ENCODE results near the gene ZDHHC14.

ZDHHC14 gene

DNA sequence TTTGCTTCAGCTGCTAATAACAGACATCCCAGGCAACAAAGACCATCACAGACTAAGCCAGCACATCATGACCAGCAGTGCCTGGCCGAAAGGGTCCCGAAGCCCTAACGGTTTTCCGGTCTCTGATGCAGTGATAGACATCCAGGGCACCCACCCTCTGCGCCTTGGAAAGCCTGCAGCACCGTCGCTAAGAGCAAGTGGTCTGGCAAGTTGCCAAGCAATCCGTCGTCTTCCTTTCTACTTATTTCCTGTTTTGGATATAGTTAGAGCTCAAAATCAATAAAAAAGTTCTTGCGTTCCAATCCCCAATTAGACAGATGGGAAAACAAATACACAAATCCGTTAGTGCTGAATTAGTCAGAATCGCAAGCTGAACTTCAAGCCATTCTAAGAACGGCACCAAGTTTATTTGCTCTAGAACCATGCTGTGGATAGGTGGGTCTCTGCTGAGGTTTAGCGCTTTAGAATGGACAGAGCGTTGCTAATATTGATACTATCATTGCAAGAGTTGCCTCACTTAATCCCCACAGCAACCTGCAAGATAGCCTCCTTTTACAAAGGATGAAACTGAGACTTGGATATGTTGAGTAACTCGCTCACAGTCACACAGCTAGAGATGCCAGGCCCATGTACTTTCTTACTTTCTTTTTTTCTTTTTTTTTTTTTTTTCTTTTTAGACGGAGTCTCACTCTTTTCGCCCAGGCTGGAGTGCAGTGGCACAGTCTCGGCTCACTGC is 278.7 kb downstream of the ZDHHC14 start:
- DNase-seq (ENCODE audit: low read depth, low spot score) = no peak
- in situ Hi-C loops (cut with HindIII; ENCODE audit: low sequenced_read_pairs) = no loop called here
- H3K4me3 ChIP-seq (ENCODE audit: low read depth, low read length) = no peak overlapping the region
- TF ChIP-seq, protein P1, sequence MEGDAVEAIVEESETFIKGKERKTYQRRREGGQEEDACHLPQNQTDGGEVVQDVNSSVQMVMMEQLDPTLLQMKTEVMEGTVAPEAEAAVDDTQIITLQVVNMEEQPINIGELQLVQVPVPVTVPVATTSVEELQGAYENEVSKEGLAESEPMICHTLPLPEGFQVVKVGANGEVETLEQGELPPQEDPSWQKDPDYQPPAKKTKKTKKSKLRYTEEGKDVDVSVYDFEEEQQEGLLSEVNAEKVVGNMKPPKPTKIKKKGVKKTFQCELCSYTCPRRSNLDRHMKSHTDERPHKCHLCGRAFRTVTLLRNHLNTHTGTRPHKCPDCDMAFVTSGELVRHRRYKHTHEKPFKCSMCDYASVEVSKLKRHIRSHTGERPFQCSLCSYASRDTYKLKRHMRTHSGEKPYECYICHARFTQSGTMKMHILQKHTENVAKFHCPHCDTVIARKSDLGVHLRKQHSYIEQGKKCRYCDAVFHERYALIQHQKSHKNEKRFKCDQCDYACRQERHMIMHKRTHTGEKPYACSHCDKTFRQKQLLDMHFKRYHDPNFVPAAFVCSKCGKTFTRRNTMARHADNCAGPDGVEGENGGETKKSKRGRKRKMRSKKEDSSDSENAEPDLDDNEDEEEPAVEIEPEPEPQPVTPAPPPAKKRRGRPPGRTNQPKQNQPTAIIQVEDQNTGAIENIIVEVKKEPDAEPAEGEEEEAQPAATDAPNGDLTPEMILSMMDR (IDR thresholded peaks at IDR 0.05; ENCODE audit: low read depth, low read length) = no peak

DNA sequence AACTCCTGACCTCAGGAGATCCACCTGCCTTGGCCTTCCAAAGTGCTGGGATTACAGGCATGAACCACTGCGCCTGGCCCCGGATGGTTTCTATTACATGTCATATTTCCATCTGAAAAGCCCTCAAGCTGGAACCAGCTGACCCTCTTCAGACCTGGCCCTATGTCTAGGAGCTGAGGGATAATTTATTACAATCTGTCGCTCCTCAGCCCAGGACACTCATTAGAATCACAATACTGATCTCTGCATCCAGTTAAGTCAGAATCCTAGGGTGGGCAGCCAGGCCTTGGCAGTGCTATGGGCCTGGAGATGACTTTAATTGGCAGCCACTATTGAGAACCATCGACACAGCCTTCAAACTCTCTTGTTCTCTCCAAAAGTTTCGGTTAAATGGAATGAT is 279.4 kb downstream of the ZDHHC14 start:
- in situ Hi-C loops (cut with HindIII; ENCODE audit: low sequenced_read_pairs) = no loop called here
- H3K4me3 ChIP-seq (ENCODE audit: low read depth, low read length) = no peak overlapping the region
- TF ChIP-seq, protein P1 (IDR thresholded peaks at IDR 0.05; ENCODE audit: low read depth, low read length) = no peak
- DNase-seq (ENCODE audit: low read depth, low spot score) = no peak

DNA sequence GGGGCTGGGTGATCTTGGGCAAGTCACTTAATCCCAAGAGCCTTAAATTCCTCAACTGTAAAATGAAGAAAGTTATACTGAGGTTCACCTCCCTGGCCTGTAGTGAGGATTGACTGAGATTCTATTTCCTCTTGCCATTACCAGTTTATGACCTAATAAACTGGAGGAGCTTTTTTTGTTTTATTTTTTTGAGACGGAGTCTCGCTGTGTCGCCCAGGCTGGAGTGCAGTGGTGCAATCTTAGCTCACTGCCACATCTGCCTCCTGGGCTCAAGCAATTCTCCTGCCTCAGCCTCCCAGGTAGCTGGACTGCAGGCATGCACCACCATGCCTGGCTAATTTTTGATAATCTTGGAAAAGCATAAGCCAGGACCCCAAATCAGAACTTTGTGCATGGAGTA is 280.7 kb downstream of the ZDHHC14 start:
- H3K4me3 ChIP-seq (ENCODE audit: low read depth, low read length) = no peak overlapping the region
- in situ Hi-C loops (cut with HindIII; ENCODE audit: low sequenced_read_pairs) = no loop called here
- TF ChIP-seq, protein P1 (IDR thresholded peaks at IDR 0.05; ENCODE audit: low read depth, low read length) = no peak
- no peak for DNase-seq (ENCODE audit: low read depth, low spot score)

DNA sequence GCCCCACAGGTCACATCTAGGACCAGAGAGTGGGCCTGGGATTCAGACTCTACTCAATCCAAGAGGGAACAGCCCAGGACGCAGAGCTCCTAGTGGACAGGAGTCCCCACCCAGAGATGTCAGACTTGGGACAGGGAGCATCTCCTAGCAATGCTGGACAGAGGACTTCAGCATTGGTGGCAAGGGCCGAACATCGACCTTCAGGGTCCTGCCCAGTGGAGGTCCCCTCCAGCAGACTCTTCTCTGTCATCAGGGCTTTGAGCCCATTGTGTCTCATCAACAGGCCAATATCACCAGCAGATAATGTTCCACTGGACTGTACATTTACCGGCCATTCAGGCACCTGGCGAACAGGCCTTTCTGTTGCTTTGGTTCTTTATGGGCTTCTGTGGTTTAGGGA is 282.3 kb downstream of the ZDHHC14 start:
- no peak overlapping the region for H3K4me3 ChIP-seq (ENCODE audit: low read depth, low read length)
- in situ Hi-C loops (cut with HindIII; ENCODE audit: low sequenced_read_pairs) = no loop called here
- TF ChIP-seq, protein P1 (IDR thresholded peaks at IDR 0.05; ENCODE audit: low read depth, low read length) = no peak
- DNase-seq (ENCODE audit: low read depth, low spot score) = no peak

DNA sequence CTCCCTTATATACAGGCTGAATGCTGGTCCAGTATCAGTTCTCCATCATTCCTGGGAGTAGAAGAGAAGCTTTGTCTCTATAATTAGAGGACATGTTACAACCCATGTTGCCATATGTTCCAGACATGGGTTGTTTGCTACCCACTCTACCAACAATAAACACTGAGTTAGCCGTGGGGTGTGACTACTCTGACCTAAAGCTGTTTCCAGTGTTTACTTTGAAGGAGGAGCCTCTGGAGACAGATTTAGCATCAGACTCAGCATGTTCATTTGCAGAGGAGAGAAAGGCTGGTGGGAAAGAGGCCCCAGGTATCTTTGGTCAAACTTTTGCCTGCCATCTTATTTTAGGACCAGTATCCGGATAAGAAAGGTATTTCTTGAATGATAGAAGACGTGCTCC is 284.2 kb downstream of the ZDHHC14 start:
- DNase-seq (ENCODE audit: low read depth, low spot score) = no peak
- no peak overlapping the region for H3K4me3 ChIP-seq (ENCODE audit: low read depth, low read length)
- TF ChIP-seq, protein P1 (IDR thresholded peaks at IDR 0.05; ENCODE audit: low read depth, low read length) = no peak
- in situ Hi-C loops (cut with HindIII; ENCODE audit: low sequenced_read_pairs) = no loop called here

DNA sequence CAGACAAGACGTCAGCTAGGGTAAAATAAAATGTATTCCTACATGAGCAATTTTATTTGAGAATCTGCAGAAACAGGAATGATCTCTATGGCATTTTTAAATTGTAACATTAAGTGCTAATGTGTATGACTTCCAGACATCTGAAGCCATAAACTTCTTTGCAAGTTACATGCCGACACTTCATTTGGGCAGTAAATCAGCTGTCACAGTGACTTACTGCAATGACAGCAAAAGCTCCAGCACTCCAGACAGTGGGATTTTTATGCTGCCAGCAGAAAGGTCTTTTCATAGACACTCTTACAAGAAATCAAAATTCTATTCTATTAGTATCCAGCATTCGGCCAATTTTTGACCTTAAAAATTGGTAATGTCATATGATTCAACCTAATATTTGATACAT is 285.7 kb downstream of the ZDHHC14 start:
- no peak overlapping the region for H3K4me3 ChIP-seq (ENCODE audit: low read depth, low read length)
- in situ Hi-C loops (cut with HindIII; ENCODE audit: low sequenced_read_pairs) = no loop called here
- no peak for DNase-seq (ENCODE audit: low read depth, low spot score)
- TF ChIP-seq, protein P1 (IDR thresholded peaks at IDR 0.05; ENCODE audit: low read depth, low read length) = no peak

All from astrocyte of the spinal cord (primary cell).